Upper lobe of left lung (tissue), 4 donors: ENCODE measurements around the gene GPR171.

Source experiments
- POLR2A ChIP-seq, 4 donors: fragments of 450-650 bp; IDR thresholded peaks; one replicate each; pipeline ENCODE4 v1.5.1; 2016 to 2017; ENCODE audit warnings: antibody characterized with exemption in 4 of 4, mild to moderate bottlenecking in 2 of 4
- POLR2AphosphoS5 ChIP-seq, 2 donors: sonication (generic); formaldehyde crosslinking; IDR thresholded peaks; one replicate each; pipeline ENCODE4 v1.5.1; 2017; ENCODE audit warnings: antibody characterized with exemption in 2 of 2
- TF ChIP-seq, protein P1 (sequence below), 6 experiments: fragments of 450-650 bp in 4 of 6; fragments of 200-600 bp in 2 of 6; sonication (generic) in 2 of 6; IDR thresholded peaks; one replicate each; pipeline ENCODE4 v1.5.1; 2016 to 2019; ENCODE audit warnings: antibody characterized with exemption in 6 of 6

DNA sequence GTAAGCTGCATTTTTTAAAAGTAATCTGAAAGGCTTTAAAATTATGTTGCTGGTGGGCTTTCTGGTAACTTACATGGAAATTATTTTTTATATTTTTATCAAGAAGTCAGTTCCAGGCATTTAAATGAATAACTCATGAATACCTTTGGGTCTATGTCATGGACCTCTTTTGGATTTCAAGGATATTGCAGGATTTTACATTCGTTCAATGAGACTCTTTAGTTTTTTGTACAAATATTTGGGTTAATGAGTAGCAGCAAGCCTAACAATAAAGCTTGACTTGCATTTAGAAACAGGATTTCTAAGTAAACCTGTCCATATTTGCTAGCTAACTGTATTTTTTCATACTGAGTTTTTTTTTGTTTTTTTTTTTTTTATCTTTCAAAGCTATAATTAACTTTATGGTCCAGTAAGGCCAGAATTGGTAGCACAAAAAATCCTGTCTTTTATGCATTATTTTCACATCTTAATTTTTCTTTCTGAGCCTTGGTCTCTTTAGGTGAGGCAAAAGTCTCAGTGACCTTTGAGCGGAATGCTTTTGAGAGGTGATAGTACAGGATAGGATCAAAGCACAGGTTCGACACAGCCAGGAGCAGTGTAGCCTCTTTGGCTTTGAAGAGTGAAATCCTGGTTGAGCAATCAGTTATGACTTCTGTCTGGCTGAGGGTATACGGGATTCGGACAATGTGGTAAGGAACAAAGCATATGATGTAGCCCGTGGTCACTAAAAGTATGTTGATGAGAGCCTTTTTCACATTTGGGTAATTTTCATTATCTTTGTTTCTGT, 4.8 kb downstream of the GPR171 start:
- no peak for TF ChIP-seq POLR2AphosphoS5 (IDR thresholded peaks at IDR 0.05)
- TF ChIP-seq POLR2A (IDR thresholded peaks at IDR 0.05): no peak
- TF ChIP-seq, protein P1, sequence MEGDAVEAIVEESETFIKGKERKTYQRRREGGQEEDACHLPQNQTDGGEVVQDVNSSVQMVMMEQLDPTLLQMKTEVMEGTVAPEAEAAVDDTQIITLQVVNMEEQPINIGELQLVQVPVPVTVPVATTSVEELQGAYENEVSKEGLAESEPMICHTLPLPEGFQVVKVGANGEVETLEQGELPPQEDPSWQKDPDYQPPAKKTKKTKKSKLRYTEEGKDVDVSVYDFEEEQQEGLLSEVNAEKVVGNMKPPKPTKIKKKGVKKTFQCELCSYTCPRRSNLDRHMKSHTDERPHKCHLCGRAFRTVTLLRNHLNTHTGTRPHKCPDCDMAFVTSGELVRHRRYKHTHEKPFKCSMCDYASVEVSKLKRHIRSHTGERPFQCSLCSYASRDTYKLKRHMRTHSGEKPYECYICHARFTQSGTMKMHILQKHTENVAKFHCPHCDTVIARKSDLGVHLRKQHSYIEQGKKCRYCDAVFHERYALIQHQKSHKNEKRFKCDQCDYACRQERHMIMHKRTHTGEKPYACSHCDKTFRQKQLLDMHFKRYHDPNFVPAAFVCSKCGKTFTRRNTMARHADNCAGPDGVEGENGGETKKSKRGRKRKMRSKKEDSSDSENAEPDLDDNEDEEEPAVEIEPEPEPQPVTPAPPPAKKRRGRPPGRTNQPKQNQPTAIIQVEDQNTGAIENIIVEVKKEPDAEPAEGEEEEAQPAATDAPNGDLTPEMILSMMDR (IDR thresholded peaks at IDR 0.05): no peak
